Pancreas (tissue), 10 donors: ENCODE results near the gene MCRIP2. TPM values are rescaled to one million over a fixed set of nuclear protein-coding genes. Genes with fewer than 3 reads are reported as not detected.

ENCODE experiments used
- ATAC-seq, 4 donors: fragments of 200-7000 bp; cut with Tn5 transposase; one replicate each; pipeline versions ENCODE4 v1.8.0 to v1.9.1; 2020; ENCODE audit warnings: mild to moderate bottlenecking in 4 of 4, moderate library complexity in 4 of 4
- DNase-seq, 6 donors: peaks; one replicate each; pipeline ENCODE4 v3.0.0-alpha.2; 2020
- FAIRE-seq: peaks from 2 replicates; lab custom pipeline; 2012; peaks lifted over from hg19 to GRCh38; lab: Jason Lieb, UNC
- H3K27ac ChIP-seq, 4 donors: fragments of 200-600 bp; sonication (generic); 1 replicate in 3 of 4; 2 replicates in 1 of 4; pipeline versions ENCODE4 v1.5.0 to v1.8.0; 2020
- H3K27me3 ChIP-seq, 4 donors: fragments of 200-600 bp; one replicate each; pipeline ENCODE4 v1.8.0; 2021
- H3K36me3 ChIP-seq, 3 donors: fragments of 200-600 bp; sonication (generic) in 1 of 3; one replicate each; pipeline versions ENCODE4 v1.5.0 to v1.8.0; 2020 to 2021
- H3K4me1 ChIP-seq, 3 donors: fragments of 200-600 bp; one replicate each; pipeline ENCODE4 v1.8.0; 2021
- H3K4me3 ChIP-seq, 4 donors: fragments of 200-600 bp; sonication (generic) in 2 of 4; one replicate each; pipeline versions ENCODE4 v1.5.0 to v1.8.0; 2020 to 2021
- H3K9me3 ChIP-seq, 4 donors: fragments of 200-600 bp; one replicate each; pipeline ENCODE4 v1.8.0; 2021
- CTCF ChIP-seq, 4 donors: fragments of 200-600 bp; sonication (generic) in 3 of 4; IDR thresholded peaks; one replicate each; pipeline versions ENCODE4 v1.5.0 to v1.8.0; 2021; ENCODE audit warnings: antibody characterized with exemption in 4 of 4
- WGBS, 2 donors: extraction: QIAGEN DNeasy Blood & Tissue Kit; methylation state at CpG; one replicate each; pipeline ENCODE4 v1.1.7; 2013; 5-methylcytosine and 5-hydroxymethylcytosine counted together
- intact Hi-C, 3 donors: fragments of 100-400 bp; cut with DNase I; formaldehyde crosslinking; loops; one replicate each; pipeline versions ENCODE4 v1.11.1 to v1.14.2; 2022
- polyA plus RNA-seq, 2 donors: library from polyadenylated mRNA; stranded (reverse); fragments of 200-250 nt; gene quantifications; one replicate each; pipeline ENCODE4 v1.2.3, GENCODE V29; 2013
- total RNA-seq, 6 donors: library from RNA; stranded (reverse); fragmentation: NEBNext Ultra II Directional in 4 of 6; extraction: Animal tissue kit (Norgen Biotek cat#: 25700) in 4 of 6; gene quantifications; one replicate each; pipeline versions ENCODE4 v1.2.1 to v1.2.4, GENCODE V29; 2021 to 2023
- donor health status: healthy with polysubstance abuse.
- donor health status: DM: no; HTN: no; CAD: no; lungs with moderate emphysema.
- donor health status: DM: no; HTN: no; CAD: no.
- donor health status: control.
- donor health status: control.
- donor health status: Bipolar disorder and iron deficiency.
- donor health status: DM: yes; HTN: yes; CAD: no.
- donor health status: DM: no; HTN: no; CAD: no.
- donor health status: DM: no; HTN: no; CAD: no.
- donor health status: DM: yes; HTN: yes; CAD: no.

Gene MCRIP2
- total and polyA plus RNA-seq, 8 donors = 19.0 to 89.3 (median 27.7) TPM

- H3K27ac ChIP-seq = no peak overlapping the region
- ATAC-seq = peak in 2 of 4 donors; percentile 34 to 55
- peak in 1 of 6 donors; percentile 62 for DNase-seq
- FAIRE-seq = no peak
- no peaks in the 10 kb centered on the region for H3K9me3 ChIP-seq
- intact Hi-C loops = no loop called here
- H3K36me3 ChIP-seq = peaks cover 0 to 8% (median 0%) of the 10 kb centered on the region in 3 donors
- no peaks in the 10 kb centered on the region for H3K27me3 ChIP-seq
- no peaks in the 10 kb centered on the region for H3K4me1 ChIP-seq
- WGBS, 2 donors = 92 to 93% methylated on average over 39 of the region's 39 CpGs
- TF ChIP-seq CTCF (IDR thresholded peaks at IDR 0.05) = no peak
- H3K4me3 ChIP-seq = no peak overlapping the region
These were observed 24.7 kb upstream of the MCRIP2 start for GRCh38 chr16:616733-617586.

DNA sequence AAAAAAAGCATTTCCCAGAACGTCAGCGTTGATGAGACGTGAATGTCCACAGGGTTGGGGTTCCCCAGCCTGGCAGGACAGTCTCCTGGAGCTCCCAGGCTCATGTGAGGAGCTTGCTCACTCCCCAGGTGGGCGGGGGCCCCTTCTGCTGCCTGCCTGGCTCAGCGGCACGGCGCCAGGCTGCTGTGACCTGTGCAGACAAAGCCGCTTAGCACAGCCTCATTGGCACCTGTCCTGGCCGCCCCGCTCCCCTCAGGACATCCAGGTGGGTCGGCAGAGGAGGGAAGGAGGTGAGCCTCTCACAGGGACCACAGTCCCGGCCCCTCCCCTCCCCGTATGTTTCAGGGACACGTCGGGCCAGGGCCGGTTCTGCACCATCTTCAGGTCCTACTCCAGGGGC is 23.8 kb upstream of the MCRIP2 start:
- peak in 1 of 6 donors; percentile 67 for DNase-seq
- intact Hi-C loops = no loop called here
- Histone ChIP-seq H3K4me1 (no peaks in the 10 kb centered on the region), H3K9me3 (no peaks in the 10 kb centered on the region), H3K36me3 (peaks cover 0 to 8% (median 0%) of the 10 kb centered on the region in 3 donors), H3K27ac (no peak overlapping the region), H3K4me3 (no peak overlapping the region), H3K27me3 (no peaks in the 10 kb centered on the region)
- 85 to 88% methylated on average over 16 of the region's 16 CpGs for WGBS, 2 donors
- no peak for ATAC-seq
- no peak for TF ChIP-seq CTCF (IDR thresholded peaks at IDR 0.05)
- no peak for FAIRE-seq

- Histone ChIP-seq H3K27me3 (no peaks in the 10 kb centered on the region), H3K36me3 (peaks cover 0 to 8% (median 0%) of the 10 kb centered on the region in 3 donors), H3K4me1 (no peaks in the 10 kb centered on the region), H3K27ac (no peak overlapping the region), H3K4me3 (no peak overlapping the region), H3K9me3 (no peaks in the 10 kb centered on the region)
- DNase-seq (peak in 1 of 6 donors; percentile 64), ATAC-seq (no peak), FAIRE-seq (no peak)
- TF ChIP-seq CTCF (IDR thresholded peaks at IDR 0.05) = no peak
- intact Hi-C loops = no loop called here
- WGBS, 2 donors = 79 to 87% methylated on average over 20 of the region's 20 CpGs
These were observed 22.0 kb upstream of the MCRIP2 start for GRCh38 chr16:619476-620100.

GRCh38 chr16:620700-621525 is 20.7 kb upstream of the MCRIP2 start:
- Histone ChIP-seq H3K4me1 (no peaks in the 10 kb centered on the region), H3K4me3 (no peak overlapping the region), H3K36me3 (peaks cover 0 to 15% (median under 1%) of the 10 kb centered on the region in 3 donors), H3K27ac (no peak overlapping the region), H3K27me3 (no peaks in the 10 kb centered on the region), H3K9me3 (no peaks in the 10 kb centered on the region)
- DNase-seq (peak in 1 of 6 donors; percentile 76), FAIRE-seq (no peak), ATAC-seq (no peak)
- TF ChIP-seq CTCF (IDR thresholded peaks at IDR 0.05) = no peak
- 79 to 87% methylated on average over 39 to 41 of the region's 41 CpGs for WGBS, 2 donors
- intact Hi-C loops = no loop called here
